Measurements from ENCODE around the gene SUSD4. TPM values are rescaled to one million over a fixed set of nuclear protein-coding genes. Genes with fewer than 3 reads are reported as not detected.

Gene SUSD4
- total and polyA plus RNA-seq, 2 donors (not counting 3 experiments of a cell fraction or from before 2014, with no cell fraction given), result not detected

DNA sequence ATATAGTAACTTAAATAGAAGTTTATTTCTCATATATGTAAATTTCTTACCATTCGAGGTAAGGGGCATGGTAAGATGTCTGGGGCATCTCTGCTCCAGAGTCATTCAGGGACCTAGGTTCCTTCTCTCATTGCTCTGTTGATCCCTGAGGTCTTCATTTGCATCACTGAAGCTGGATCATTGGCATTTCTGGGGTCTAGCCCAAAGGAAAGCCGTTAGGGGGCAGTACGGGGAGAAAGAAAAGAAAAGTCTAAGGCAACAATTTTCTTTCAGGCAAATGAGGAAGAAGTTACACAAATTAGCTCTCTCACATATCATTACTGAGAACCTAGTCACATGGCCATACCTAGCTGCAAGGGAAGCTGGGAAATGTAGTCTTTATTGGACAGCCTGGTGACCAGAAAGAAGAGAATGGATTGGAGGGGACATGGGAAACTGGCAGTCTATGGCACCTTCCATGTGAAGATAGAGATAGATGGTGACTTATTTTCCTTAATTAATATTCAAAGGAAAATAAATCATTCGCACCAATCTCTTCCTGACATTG lies 10.2 kb upstream of the SUSD4 start:
- POLR2A ChIA-PET, result no interaction called here
- no peaks in the 10 kb centered on the region for H4K20me1 ChIP-seq (replicated peaks; ENCODE audit: control insufficient read depth, extremely low read depth, insufficient read depth, low read length)

More for the DNA sequence above, 10.2 kb upstream of the SUSD4 start:
- dilution Hi-C loops (cut with MboI; ENCODE audit: extremely low pct_ligation_motif_present, low sequenced_read_pairs), result no loop called here
- H3K4me3 ChIP-seq (replicated peaks in 1 of 3; ENCODE audit: insufficient read depth in 1 of 3, low read depth in 1 of 3, low read length in 3 of 3), result no peak overlapping the region
- intact Hi-C loops (cut with micrococcal nuclease), result no loop called here
- no peaks in the 10 kb centered on the region for H3K79me2 ChIP-seq (ENCODE audit: control insufficient read depth, insufficient read depth, low read length)
- DNase-seq (ENCODE audit: low read depth, low spot score), result no peak
- H3K4me1 ChIP-seq (ENCODE audit: control insufficient read depth, extremely low read depth, insufficient read depth, low read length), result no peaks in the 10 kb centered on the region
- no peaks in the 10 kb centered on the region for H3K9me3 ChIP-seq (replicated peaks; ENCODE audit: control insufficient read depth, insufficient read depth, low read length)
- no peak overlapping the region for H2AFZ ChIP-seq (ENCODE audit: low read depth, low read length)
- no peak overlapping the region for H3K4me2 ChIP-seq (ENCODE audit: insufficient read depth, low read length)
- no TSS peak for BruUV-seq (replicated peaks)
- no peaks in the 10 kb centered on the region for H3K27me3 ChIP-seq (ENCODE audit: control insufficient read depth in 2 of 2, insufficient read depth in 2 of 2, low read length in 2 of 2)
- H3K9me1 ChIP-seq (replicated peaks; ENCODE audit: control insufficient read depth, extremely low read depth, insufficient read depth, low read length), result no peaks in the 10 kb centered on the region
- H3K36me3 ChIP-seq (ENCODE audit: control insufficient read depth in 2 of 2, extremely low read depth in 1 of 2, insufficient read depth in 2 of 2, low read length in 2 of 2), result no peaks in the 10 kb centered on the region
- FAIRE-seq, result no peak
- no peak overlapping the region for H3K27ac ChIP-seq (ENCODE audit: insufficient read depth, low read depth, low read length)
- CTCF ChIA-PET, result no interaction called here
- TF ChIP-seq POLR2A (IDR thresholded peaks at IDR 0.05; ENCODE audit: low read depth, low read length) (no peak), POLR2AphosphoS5 (IDR thresholded peaks at IDR 0.05; ENCODE audit: insufficient read depth, low read depth, low read length) (no peak), MYC (IDR thresholded peaks at IDR 0.05; ENCODE audit: low read depth, low read length) (no peak), JUN (IDR thresholded peaks at IDR 0.05; ENCODE audit: borderline replicate concordance, insufficient read depth, insufficient read length, low read depth) (no peak), GATA2 (IDR thresholded peaks at IDR 0.05; ENCODE audit: insufficient read depth, insufficient read length, low read depth, low read length) (no peak), FOS (IDR thresholded peaks at IDR 0.05; ENCODE audit: borderline replicate concordance, insufficient read depth, low read length) (no peak)
- TF ChIP-seq, protein P1, sequence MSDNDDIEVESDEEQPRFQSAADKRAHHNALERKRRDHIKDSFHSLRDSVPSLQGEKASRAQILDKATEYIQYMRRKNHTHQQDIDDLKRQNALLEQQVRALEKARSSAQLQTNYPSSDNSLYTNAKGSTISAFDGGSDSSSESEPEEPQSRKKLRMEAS (IDR thresholded peaks at IDR 0.05; ENCODE audit: insufficient read depth, insufficient read length), result no peak
- TF ChIP-seq, protein P2, sequence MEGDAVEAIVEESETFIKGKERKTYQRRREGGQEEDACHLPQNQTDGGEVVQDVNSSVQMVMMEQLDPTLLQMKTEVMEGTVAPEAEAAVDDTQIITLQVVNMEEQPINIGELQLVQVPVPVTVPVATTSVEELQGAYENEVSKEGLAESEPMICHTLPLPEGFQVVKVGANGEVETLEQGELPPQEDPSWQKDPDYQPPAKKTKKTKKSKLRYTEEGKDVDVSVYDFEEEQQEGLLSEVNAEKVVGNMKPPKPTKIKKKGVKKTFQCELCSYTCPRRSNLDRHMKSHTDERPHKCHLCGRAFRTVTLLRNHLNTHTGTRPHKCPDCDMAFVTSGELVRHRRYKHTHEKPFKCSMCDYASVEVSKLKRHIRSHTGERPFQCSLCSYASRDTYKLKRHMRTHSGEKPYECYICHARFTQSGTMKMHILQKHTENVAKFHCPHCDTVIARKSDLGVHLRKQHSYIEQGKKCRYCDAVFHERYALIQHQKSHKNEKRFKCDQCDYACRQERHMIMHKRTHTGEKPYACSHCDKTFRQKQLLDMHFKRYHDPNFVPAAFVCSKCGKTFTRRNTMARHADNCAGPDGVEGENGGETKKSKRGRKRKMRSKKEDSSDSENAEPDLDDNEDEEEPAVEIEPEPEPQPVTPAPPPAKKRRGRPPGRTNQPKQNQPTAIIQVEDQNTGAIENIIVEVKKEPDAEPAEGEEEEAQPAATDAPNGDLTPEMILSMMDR (IDR thresholded peaks at IDR 0.05; ENCODE audit: extremely low read depth in 1 of 2, insufficient read depth in 1 of 2, low read depth in 1 of 2, low read length in 2 of 2), result no peak
- no peak overlapping the region for H3K9ac ChIP-seq (replicated peaks; ENCODE audit: extremely low read depth, insufficient read depth, low read length)
